Brain pericyte (primary cell): ENCODE measurements around the gene RBBP4.
"Not testable (repeated sequence)": the region's sequence is repeated elsewhere in the genome, so short reads cannot be mapped to it uniquely, and the experiment has no call there.

Experiments used
- DNase-seq: peaks from one replicate; pipeline ENCODE4 v3.0.0-alpha.2; 2012; ENCODE audit warnings: low read depth, low spot score

The RBBP4 gene

GRCh38 chr1:32650752-32651460, at the start of gene RBBP4:
RBBP4 (plus strand) TSS chr1:32651208; CDS start chr1:32651307, 99 bp downstream.
- peak; percentile 96 for DNase-seq

GRCh38 chr1:32605711-32606424, 45.1 kb upstream of the RBBP4 start:
- DNase-seq, result no peak

- DNase-seq, result no peak
These were observed 44.2 kb upstream of the RBBP4 start for GRCh38 chr1:32606565-32607371.

GRCh38 chr1:32609180-32609579, 41.8 kb upstream of the RBBP4 start:
- no peak for DNase-seq

GRCh38 chr1:32611859-32612188, 39.2 kb upstream of the RBBP4 start:
- no peak for DNase-seq

- no peak for DNase-seq
These were observed 38.7 kb upstream of the RBBP4 start for GRCh38 chr1:32612189-32612881.

- no peak for DNase-seq
These were observed 37.5 kb upstream of the RBBP4 start for GRCh38 chr1:32613472-32613871.

- DNase-seq, result no peak
These were observed 32.3 kb upstream of the RBBP4 start for GRCh38 chr1:32618673-32619221.

GRCh38 chr1:32619701-32620485, 31.1 kb upstream of the RBBP4 start:
- DNase-seq, result no peak

- no peak for DNase-seq
These were observed 28.8 kb upstream of the RBBP4 start for GRCh38 chr1:32622205-32622604.

GRCh38 chr1:32622806-32623681, 28.0 kb upstream of the RBBP4 start:
- DNase-seq, result no peak

- no peak for DNase-seq
These were observed 27.2 kb upstream of the RBBP4 start for GRCh38 chr1:32623775-32624174.

- DNase-seq, result no peak
These were observed 24.8 kb upstream of the RBBP4 start for GRCh38 chr1:32626176-32626575.

GRCh38 chr1:32627596-32628162, 23.3 kb upstream of the RBBP4 start:
- no peak for DNase-seq

- not testable (repeated sequence) for DNase-seq
These were observed 20.8 kb upstream of the RBBP4 start for GRCh38 chr1:32630173-32630572.

- DNase-seq, result no peak
These were observed 18.2 kb upstream of the RBBP4 start for GRCh38 chr1:32632829-32633228.

GRCh38 chr1:32635508-32636277, 15.3 kb upstream of the RBBP4 start:
- DNase-seq, result no peak

GRCh38 chr1:32636914-32637645, 13.9 kb upstream of the RBBP4 start:
- DNase-seq, result no peak
